ENCODE data around the gene EXOSC10.

- TF ChIP-seq CTCF (IDR thresholded peaks at IDR 0.05): no peak
- no peak for TF ChIP-seq POLR2A (IDR thresholded peaks at IDR 0.05)
These were observed 60.1 kb downstream of the EXOSC10 start for GRCh38 chr1:11039351-11040104.

Measured in body of pancreas (tissue), 4 donors.